NCI-H345 (cell line): ENCODE measurements around the gene RBM44.
A peak's percentile ranks its signal among the peaks of the same experiment; 100 is the strongest.

Experiments
- DNase-seq: peaks from one replicate; lab custom pipeline; 2025; lab: John Stamatoyannopoulos, UW

RBM44 gene

DNA sequence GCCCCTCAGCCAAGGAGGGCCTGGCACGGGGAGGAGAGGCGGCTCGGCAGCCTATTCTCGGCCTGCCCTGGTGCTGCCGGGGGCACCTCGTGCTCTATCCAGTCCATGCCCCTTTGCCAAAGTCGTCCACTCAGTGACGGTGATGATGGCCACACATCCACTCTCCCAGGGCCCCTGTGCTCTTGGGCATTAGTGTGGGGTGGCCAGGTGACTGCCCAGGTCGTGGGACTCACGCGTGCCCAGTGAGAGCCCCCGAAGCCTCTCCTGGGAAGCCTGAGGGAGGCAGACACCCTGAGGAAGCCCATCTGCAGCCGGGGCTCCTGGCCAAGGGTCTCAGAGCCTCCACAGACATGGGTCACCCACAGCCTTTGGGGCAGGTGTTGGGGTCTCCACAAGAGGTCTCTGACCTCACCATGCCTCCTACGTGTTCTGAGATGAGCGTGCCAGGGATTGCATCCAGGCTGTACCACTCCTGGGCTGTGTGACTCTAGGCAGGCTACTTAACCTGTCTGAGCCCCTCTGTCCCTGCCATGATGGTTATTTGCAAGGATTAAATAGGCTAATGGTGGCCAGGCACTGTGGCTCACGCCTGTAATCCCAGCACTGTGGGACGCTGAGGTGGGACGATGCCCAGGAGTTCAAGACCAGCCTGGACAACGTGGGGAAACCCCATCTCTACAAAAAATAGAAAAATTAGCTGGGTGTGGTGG lies 73.8 kb downstream of the RBM44 start:
- DNase-seq: no peak

DNA sequence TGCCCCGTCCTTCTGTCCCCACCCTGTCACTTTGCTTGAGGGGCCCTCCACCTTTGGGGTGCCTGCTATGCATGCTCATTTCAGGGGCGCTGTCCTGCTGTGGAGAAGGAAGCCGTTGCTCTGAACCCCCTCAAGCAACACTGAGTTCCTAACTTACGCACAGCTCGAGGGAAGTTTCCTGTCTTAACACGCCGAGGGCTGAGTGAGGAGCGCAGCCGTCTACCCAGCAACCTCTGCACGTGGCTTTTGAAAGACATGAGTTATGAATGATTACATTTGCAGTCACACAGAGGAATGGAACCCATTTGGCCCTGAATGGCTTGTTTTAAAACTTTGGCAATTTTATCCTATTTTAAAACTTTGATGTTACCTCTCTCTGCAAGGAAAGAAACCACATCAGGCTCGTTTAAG lies 74.8 kb downstream of the RBM44 start:
- DNase-seq: no peak

DNA sequence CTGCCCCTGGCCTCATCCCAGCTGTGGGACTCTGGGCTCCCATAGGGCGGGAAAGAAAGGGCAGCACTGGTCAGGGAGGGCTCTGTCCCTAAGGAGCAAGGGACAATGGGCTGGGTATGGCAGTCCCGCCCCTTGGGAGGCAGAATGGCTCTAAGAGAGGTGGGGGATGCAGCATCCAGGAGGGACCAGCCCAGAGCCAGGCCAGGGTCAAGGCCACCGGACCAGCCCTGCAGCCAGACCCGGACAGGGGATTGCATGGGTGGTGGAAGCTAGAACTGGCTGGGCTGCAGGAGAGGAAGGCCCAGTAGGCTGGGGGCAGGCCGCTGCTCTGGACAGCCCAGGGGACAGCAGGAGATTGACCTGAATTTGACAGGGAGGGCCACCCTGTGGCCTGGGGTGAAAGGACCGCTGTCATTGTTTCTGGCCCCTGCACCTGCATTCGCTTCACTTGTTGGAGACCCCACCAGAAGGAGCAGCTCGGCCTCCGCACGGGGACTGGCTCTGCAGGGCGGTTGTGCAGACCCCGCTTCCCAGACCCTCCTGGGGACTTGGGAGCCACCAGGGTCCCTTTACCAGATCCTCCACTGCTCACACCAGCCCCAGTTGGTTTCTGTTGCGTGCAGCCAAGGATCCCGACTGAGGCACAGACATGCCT lies 75.4 kb downstream of the RBM44 start:
- no peak for DNase-seq

DNA sequence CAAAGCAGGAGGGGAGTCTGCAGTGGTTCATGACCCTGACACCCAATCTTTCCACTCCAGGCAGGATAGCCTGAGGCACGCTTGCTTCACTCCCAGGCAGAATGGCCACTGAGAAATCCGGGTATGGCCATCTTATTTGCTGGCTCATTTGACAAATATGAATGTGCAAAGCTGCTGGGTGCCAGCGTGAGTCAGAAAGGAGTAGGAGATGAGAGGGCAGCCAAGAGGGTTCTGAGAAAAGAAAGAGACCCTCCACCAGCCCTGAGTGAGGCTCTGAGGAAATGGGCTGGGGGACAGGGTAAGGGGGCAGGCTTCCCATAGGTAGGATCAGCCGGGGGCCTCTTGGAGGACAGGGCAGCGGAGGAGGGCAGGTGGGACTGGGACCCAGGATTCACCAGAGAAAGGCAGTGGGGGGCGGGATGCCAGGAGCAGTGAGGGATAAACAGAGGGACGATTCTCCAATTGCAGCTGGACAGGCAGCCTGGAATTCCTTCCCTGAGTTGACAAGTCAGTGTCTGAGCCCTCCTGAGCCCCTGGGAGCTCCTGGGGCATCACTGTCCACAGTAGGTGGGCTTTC lies 76.1 kb downstream of the RBM44 start:
- DNase-seq: no peak

DNA sequence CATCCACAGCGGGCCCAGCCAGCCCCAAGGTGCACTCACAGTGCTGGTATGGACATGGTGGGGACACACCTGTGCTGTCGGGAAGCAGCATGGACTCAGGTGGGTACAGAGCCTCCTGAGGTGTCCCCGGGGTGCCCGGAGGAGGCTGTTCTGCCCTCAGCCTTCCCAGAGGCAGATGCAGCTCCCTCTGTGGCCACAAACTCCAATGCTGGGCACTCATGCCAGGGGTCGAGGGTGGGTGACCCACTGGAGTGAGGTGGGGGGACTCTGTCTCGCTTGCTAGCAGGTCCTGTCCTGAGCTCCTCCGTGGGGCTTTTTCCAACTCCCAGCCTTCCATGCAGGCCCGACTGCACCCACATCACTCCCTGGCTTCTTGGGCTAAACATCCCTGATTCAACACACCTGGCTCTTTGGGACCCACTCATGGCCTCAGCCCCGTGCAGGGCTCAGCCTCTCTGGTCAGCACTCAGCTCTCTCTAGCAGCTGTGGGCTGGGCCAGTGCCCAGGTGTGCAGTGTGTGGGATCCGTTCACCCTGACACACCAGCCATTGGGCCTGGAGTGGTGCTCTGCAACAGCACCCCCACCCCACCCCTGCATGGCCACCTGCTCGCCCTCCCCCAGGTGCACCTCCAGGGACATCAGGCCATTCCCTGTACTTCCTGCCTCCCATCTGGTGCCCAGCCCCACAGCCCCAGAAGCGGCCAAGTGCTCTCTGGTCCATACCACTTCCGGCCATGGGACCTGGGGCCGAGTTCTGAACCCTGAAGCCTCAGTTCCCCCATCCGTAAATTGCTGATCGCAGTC lies 76.9 kb downstream of the RBM44 start:
- no peak for DNase-seq

DNA sequence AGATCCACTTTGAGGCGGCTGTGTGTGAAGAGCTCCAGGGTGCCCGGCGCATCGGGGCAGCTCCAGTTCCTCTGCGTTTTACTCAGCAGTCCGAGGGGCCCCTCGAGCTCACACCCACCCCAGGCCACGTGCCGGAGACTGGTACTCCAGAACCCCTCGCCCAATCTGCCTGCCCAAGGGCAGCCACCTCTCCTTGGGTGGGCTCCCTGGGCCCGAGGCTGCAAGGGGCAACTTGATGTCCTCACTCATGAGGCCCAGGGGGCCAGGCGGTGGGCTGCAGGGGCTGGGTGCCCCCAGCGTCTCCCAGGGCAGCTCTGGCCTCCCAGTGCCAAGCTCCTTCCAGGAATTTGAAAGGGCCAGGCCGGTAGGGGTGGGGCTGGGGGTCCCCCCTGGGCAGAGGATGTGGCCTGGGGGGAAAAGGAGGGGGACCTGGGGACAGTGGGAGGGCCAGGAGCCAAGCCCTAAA lies 77.5 kb downstream of the RBM44 start:
- DNase-seq: no peak

DNA sequence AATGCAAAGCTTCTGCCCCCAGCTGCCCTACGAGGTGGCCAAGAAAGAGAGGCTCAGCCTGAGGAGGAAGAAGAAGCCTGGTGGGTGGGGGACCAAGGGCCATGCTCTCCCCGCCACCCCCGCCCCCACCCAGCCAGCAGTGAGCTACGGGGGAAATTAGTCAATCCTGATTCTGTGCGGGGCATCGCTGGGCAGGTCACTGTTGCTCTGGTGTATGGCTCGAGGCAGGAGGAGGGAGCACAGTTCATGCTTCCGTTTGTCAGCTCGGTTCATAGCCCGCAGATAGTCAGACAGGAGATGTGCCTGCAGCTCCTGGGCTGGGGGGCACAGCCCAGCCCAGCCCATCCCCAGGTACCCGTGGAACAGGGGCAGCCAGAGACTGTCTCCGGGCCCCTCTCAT lies 78.0 kb downstream of the RBM44 start:
- no peak for DNase-seq

DNA sequence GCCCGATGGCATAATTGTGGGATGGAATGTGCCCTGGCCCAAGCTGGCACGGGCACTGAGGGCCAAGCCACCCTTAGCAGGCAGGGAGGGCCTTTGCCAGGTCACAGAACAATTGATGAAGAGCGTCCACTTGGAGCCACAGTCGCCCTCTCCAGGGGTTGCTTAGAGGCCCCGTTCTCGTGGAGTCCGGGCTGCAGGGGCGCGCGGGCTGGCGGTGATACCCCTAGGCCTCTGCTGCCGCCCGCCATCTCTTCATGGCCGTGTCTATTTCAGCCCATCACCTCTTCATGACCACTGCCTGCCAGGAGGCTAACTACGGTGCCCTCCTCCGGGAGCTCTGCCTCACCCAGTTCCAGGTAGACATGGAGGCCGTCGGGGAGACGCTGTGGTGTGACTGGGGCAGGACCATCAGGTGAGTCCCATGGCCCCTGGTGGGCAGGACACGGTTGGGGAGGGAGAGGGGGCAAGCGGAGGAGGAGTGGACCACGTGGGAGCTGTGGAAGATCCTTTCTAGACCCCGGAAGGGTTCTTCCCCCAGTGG lies 78.4 kb downstream of the RBM44 start:
- DNase-seq: no peak

DNA sequence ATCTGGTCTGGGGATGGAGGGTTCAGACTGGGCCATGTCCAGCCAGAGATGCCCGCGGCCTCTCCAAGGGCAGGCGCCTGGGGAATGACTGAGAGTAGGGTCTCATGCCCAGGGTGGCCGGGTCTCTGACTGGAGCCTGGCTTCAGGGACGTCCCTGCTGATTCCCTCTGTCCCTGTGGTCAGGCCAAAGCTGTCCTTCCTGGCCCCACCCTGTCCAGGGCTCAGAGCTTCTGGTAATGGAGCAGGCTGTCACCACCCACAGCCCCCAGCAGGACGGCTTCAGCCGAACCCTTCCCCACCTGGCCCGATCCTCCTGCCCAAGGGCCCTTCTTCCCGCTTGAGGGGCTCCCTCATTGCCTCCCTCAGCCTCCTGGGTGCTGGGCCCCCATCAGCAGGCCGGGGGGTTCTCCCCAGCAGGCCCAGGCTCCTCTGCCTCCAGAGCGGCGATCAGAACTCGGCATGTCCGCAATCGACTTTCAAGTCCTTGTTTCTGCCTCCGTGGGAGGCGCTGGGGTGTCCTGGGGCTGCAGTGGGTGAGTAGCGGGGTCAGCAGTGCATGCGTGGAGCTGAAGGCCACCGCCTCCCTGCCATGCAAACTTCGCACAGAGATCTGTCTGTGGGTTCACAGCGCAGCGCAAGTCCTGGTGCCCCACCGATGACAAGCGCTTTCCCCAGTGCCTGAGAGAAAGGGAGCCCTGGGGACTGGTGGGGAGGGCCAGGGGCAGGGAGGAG lies 79.2 kb downstream of the RBM44 start:
- DNase-seq: no peak

DNA sequence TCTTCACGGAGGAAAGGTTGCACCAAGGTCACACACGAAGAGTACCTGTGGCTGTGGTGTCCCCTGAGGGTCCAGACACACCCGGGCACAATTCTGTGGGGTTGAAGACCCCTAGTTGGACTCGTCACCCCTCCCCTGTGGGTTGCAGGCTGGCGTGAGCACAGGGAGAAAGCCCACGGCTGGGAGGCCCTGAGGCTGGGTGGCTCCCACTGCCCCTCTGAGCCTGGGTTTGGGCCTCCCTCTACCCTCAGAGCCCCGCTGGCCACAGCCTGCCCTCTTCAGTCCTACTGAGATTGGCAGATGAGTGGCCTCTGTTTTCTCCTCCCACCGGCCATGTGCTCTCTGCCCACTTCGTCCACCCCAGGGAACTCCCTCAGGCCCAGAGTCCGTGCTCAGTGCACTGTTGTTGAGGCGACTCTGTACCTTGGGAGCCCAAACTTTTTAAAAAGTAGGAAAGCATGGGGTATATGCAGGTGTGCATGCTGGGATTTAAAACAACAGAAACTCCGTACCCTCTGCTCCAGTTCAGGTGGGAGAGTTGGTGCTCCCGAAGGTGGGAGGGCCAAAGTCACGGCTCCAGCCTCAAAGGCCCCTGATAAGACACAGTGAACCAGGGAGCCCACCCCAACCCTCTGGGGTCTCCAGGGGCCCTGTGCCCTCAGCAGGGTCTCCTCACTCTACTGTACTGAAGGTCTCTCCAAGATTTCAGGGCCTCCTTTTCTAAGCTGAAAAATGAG lies 79.9 kb downstream of the RBM44 start:
- DNase-seq: no peak

DNA sequence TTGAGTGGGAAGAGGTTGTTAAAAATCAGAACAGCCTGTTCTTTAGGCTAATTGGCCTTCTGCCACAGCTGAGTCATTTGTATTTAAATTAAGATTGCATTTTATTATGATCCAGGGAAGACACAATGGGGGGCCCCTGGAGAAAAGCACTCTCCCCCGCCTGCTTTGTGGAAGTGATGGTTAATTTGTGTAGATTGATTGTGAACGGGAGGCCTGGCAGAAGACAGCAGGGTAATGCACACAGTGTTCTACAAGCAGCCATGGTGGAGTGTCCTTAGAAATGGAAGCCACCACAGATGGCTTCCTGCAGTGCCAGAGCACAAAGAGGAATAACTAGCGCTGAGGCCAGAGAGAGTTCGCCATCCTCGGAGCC lies 80.5 kb downstream of the RBM44 start:
- peak; percentile 82 for DNase-seq

DNA sequence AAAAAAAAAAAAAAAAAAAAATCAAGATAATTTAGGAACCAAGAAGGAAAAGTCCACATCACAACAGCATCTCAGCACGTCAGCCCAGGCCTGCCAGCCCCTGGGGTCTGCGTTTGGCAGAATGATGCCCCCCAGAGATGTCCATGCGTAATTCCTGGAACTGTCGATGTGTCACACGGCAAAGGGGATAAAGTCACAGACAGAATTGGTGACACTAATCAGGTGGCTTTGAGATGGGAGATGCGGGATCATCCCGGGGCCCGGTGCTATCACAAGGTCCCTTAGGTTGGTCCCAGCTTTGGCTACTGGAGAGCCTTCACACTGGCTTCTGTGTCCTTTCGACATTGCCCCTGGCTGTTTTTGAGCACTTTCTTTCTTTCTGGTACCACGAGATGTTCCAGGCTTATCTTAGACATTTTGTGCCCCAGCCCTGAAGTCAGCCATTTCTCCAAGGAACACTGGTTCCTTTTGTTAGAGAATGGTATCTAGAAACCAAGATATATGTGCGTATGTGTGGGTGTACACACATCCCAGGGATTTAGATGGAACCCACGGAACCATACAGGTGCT lies 81.5 kb downstream of the RBM44 start:
- no peak for DNase-seq

DNA sequence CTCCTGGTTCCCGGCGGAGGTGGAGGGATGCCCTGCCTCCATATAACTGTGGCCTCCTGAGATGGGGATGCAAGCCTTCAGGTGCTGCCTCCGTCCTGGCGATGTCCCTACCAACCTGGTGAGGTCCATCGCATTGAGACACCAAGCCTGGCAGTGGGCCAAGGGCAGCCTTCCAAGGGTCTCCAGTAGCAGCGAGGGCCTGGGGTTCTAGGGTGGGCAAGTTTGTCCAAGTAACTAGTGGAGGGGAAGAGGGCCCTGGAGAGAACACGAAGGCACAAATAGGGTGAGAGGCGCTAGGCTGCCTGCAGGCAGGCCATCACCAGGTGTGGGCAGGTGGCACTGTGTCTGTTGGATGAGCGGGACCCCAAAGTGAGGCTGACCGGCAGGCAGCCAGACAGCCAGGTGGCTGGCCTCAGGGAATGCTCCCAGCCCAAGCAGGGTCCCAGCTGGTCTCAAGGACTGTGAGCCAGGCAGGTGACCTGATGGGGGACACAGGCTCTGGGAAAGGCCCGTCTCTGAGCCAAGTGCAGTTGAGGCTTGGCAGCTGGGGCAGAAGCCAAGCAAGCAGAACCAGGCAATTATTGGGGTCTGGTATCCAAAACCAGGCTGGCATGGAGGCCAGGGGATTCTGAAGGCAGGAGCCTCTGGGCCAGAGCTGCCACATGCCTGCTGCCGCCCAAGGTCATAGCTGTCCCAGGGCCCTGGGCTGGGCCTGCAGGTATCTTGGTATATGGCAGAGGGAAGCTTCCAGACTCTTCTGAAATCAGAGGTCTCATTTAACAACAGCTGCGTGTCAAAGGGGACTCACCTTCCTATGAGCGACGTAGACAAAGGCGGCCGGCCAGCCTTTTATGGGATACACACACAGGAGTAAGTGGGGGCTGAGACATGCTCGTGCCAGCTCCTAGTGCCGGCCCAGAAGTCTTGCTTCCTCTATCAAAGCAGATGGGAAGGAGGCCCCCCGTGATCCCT lies 84.2 kb downstream of the RBM44 start:
- no peak for DNase-seq

DNA sequence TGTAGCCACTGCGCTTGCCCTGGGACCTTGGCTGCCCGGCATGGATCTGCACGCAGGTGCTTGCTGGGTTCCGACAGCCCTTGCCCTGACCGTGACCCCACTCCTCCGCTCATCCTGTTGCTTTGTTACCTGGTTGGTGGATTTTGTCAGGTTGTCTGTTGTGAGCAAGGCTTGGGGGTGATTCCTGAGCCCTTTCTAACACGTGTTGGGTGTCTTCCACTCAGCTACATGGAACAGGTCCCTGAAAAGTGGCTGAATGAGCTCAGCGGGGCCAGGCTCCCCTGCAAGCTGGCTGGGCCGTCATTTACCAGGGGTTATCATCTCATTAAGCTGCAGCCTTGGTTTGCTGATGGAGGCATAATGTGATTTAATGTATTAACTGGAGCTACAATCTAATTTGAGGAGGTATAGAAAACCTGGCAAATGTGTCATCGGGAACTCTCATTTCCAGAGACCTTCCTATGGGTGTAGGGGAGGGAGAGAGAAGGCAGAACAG lies 85.4 kb downstream of the RBM44 start:
- DNase-seq: no peak

DNA sequence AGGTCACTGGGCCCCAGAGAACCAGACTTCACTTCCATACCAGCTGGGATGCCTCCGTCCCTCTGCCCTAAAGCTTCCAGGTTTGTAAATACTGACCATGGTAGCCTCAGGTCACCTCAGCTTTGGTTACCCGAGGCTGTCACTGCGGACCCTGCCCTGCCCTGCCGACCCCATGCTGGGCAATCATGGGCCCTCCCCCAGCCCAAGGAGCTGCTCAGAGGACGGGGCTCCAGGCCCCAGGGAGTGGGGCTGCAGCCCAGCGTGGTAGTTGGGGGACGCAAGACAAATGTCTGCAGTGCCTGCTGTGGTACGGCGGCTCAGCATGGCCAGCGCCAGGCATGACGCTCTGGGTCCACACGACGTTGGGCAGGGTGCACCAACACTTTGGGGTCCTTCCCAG lies 86.1 kb downstream of the RBM44 start:
- DNase-seq: no peak

DNA sequence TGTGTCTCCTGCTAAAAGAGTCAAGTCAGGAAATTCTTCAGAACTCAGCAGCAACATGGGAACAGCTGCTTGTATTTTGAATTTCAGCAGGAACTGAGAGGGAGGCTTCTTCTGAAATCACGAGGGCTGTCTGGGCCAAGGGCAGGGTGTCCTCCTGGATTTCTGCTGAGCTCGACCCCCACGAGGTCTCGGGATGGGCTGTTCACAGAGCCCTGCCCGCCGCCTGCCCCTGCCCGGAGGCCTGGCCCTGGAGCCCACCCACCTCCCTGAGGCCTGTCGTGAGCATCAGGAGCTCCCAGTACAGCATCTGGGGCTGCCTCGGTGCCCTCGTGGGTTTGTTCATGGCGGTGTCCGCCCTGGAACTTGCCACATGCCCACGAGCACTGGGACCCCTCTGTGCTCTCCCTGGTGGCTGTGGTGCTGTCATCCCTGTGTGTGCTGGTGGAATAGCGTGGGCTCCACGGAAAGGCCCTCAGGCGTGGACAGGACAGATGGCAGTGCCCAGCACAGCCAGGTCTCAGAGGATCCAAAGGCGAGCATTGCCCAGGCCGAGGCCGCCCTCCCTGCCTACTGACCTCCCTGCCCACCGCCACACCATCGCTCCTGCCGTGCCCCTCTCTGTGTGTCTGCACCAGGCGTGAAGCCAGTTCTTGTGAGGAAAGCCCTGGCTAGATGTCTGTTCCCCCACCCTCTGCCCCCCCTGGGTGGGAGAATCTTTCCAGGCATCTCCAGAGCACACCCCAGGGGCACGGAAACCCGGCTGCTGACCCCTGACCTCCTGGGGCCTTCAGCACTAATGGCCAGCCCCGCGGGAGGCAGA lies 86.7 kb downstream of the RBM44 start:
- DNase-seq: no peak

DNA sequence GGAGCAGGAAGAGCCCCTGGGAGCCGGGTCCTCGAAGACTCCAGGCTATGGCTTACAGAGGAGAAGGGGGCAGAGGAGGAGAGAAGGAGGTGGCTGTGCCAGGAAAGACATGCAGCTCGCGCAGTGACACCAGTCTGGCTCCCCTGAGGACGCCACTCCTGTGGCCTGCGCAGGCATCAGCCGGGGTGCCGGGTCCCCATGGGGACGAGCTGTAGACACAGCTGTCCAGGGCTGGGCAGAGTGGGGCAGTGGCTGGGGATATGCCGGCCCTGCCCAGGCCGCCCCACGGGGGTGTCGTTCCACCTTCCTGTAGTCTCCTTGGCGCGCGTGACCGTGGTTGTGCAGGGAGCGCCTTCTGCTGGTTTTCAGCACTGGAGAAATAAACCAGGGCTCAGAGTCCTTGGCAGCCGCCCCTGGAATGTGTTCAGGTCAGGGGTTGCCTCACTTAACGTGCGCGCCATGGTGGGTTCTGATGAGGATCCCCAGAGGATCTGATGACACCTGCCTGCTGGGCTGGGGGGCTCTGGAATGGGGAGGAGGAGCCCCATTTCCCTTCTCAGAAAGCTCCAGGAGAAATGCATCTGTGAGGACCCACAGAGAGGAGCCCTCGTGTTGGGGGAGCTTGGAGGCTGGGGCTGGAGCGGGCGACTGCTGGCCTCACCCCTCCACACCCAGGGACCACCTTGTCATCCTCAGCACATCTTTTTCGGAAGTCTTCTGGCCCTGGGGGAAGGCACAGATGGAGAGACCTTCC lies 87.5 kb downstream of the RBM44 start:
- DNase-seq: no peak
